Suprapubic skin (tissue), 3 donors: ENCODE measurements around the gene IGFBP6.

Experiments used
- POLR2AphosphoS5 ChIP-seq, 3 donors: sonication (generic); formaldehyde crosslinking; IDR thresholded peaks; one replicate each; pipeline ENCODE4 v1.6.1; 2017; ENCODE audit warnings: antibody characterized with exemption in 3 of 3
- TF ChIP-seq, protein P1 (sequence below), 2 donors: fragments of 200-600 bp in 1 of 2; fragments of 450-650 bp in 1 of 2; sonication (generic) in 1 of 2; IDR thresholded peaks; one replicate each; pipeline ENCODE4 v1.5.1; 2016 to 2019; ENCODE audit warnings: antibody characterized with exemption in 2 of 2, mild to moderate bottlenecking in 1 of 2, moderate library complexity in 1 of 2

DNA sequence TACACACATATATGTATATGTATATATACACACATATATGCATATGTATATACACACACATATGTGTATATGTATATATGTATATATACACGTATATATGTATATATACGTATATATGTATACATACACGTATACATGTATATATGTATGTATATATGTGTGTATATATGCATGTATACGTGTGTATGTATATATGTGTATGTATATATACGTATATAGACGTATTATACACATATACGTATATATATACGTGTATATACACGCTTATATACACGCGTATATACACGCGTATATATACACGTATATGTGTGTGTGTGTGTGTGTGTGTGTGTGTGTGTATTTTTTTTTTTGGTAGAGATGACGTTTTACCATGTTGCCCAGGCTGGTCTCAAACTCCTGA lies 50.2 kb downstream of the IGFBP6 start:
- TF ChIP-seq, protein P1, sequence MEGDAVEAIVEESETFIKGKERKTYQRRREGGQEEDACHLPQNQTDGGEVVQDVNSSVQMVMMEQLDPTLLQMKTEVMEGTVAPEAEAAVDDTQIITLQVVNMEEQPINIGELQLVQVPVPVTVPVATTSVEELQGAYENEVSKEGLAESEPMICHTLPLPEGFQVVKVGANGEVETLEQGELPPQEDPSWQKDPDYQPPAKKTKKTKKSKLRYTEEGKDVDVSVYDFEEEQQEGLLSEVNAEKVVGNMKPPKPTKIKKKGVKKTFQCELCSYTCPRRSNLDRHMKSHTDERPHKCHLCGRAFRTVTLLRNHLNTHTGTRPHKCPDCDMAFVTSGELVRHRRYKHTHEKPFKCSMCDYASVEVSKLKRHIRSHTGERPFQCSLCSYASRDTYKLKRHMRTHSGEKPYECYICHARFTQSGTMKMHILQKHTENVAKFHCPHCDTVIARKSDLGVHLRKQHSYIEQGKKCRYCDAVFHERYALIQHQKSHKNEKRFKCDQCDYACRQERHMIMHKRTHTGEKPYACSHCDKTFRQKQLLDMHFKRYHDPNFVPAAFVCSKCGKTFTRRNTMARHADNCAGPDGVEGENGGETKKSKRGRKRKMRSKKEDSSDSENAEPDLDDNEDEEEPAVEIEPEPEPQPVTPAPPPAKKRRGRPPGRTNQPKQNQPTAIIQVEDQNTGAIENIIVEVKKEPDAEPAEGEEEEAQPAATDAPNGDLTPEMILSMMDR (IDR thresholded peaks at IDR 0.05): no peak
- TF ChIP-seq POLR2AphosphoS5 (IDR thresholded peaks at IDR 0.05): no peak
